Activated CD8-positive, alpha-beta memory T cell treated with anti-CD3 and anti-CD28 coated beads for 1 hour (primary cell): Measurements from ENCODE around the gene CAV1.
"Not testable (repeated sequence)": the region's sequence is repeated elsewhere in the genome, so short reads cannot be mapped to it uniquely, and the experiment has no call there.

Source experiments
- DNase-seq, 2 donors: peaks; one replicate each; pipeline ENCODE4 v3.0.0-alpha.2; 2020; ENCODE audit warnings: low read depth in 1 of 2; ENCODE audit errors: extremely low read depth in 1 of 2

CAV1 gene

GRCh38 chr7:116577320-116577871, 52.6 kb downstream of the CAV1 start:
- DNase-seq: no peak

- no peak for DNase-seq
These were observed 53.7 kb downstream of the CAV1 start for GRCh38 chr7:116578526-116578925.

GRCh38 chr7:116579322-116579721, 54.5 kb downstream of the CAV1 start:
- DNase-seq: no peak

- no peak for DNase-seq
These were observed 55.0 kb downstream of the CAV1 start for GRCh38 chr7:116579835-116580234.

GRCh38 chr7:116582164-116582732, 57.4 kb downstream of the CAV1 start:
- DNase-seq: no peak

GRCh38 chr7:116582806-116583444, 58.1 kb downstream of the CAV1 start:
- DNase-seq: no peak

- no peak for DNase-seq
These were observed 58.8 kb downstream of the CAV1 start for GRCh38 chr7:116583653-116584052.

GRCh38 chr7:116584721-116585120, 59.9 kb downstream of the CAV1 start:
- no peak for DNase-seq

- no peak for DNase-seq
These were observed 60.6 kb downstream of the CAV1 start for GRCh38 chr7:116585392-116585791.

- no peak for DNase-seq
These were observed 61.1 kb downstream of the CAV1 start for GRCh38 chr7:116585967-116586366.

- not testable (repeated sequence) for DNase-seq
These were observed 62.4 kb downstream of the CAV1 start for GRCh38 chr7:116587200-116587599.

GRCh38 chr7:116588225-116588624, 63.4 kb downstream of the CAV1 start:
- DNase-seq: no peak

- no peak for DNase-seq
These were observed 64.1 kb downstream of the CAV1 start for GRCh38 chr7:116588641-116589594.

GRCh38 chr7:116591202-116592040, 66.6 kb downstream of the CAV1 start:
- no peak for DNase-seq

GRCh38 chr7:116592041-116592355, 67.2 kb downstream of the CAV1 start:
- no peak for DNase-seq

GRCh38 chr7:116592445-116592844, 67.6 kb downstream of the CAV1 start:
- DNase-seq: no peak

GRCh38 chr7:116593359-116594075, 68.7 kb downstream of the CAV1 start:
- DNase-seq: no peak

- DNase-seq: no peak
These were observed 70.2 kb downstream of the CAV1 start for GRCh38 chr7:116595063-116595462.

- no peak for DNase-seq
These were observed 72.5 kb downstream of the CAV1 start for GRCh38 chr7:116597384-116597783.

GRCh38 chr7:116598278-116598677, 73.4 kb downstream of the CAV1 start:
- DNase-seq: no peak
